KMS-11 (cell line): ENCODE measurements around the gene TMEM221.

ENCODE experiments used
- H2AFZ ChIP-seq: fragments of 200-600 bp; sonication (generic); 2 replicates; pipeline ENCODE4 v1.6.1; 2016; ENCODE audit warnings: antibody characterized with exemption, mixed run types, low read depth
- H3K27ac ChIP-seq: fragments of 200-600 bp; sonication (generic); 2 replicates; pipeline ENCODE4 v1.6.1; 2016; ENCODE audit warnings: mild to moderate bottlenecking, mixed run types
- H3K27me3 ChIP-seq: fragments of 200-600 bp; sonication (generic); 2 replicates; pipeline ENCODE4 v1.6.1; 2017; ENCODE audit warnings: mild to moderate bottlenecking, low read depth, mixed run types, moderate library complexity; ENCODE audit not compliant: insufficient read depth
- H3K36me3 ChIP-seq: fragments of 200-600 bp; sonication (generic); 2 replicates; pipeline ENCODE4 v1.6.1; 2017; ENCODE audit warnings: mild to moderate bottlenecking, mixed run types; ENCODE audit not compliant: insufficient read depth
- H3K4me1 ChIP-seq: fragments of 200-600 bp; sonication (generic); 2 replicates; pipeline ENCODE4 v1.6.1; 2016; ENCODE audit warnings: mild to moderate bottlenecking, low read depth, mixed run types; ENCODE audit not compliant: poor library complexity, severe bottlenecking
- H3K4me2 ChIP-seq: fragments of 200-600 bp; sonication (generic); 2 replicates; pipeline ENCODE4 v1.7.0; 2016; ENCODE audit warnings: mild to moderate bottlenecking, mixed run types
- H3K4me3 ChIP-seq: fragments of 200-600 bp; sonication (generic); IDR thresholded peaks from 2 replicates; pipeline ENCODE4 v1.6.1; 2017; ENCODE audit warnings: low read depth, low read length, mixed read lengths; ENCODE audit not compliant: insufficient read depth
- H3K79me2 ChIP-seq: fragments of 200-600 bp; sonication (generic); 2 replicates; pipeline ENCODE4 v1.6.1; 2016; ENCODE audit warnings: low read depth, mixed run types; ENCODE audit not compliant: insufficient read depth
- H3K9ac ChIP-seq: fragments of 200-600 bp; sonication (generic); 2 replicates; pipeline ENCODE4 v1.6.1; 2016; ENCODE audit warnings: mild to moderate bottlenecking, mixed run types
- H4K20me1 ChIP-seq: fragments of 200-600 bp; sonication (generic); 2 replicates; pipeline ENCODE4 v1.6.1; 2016; ENCODE audit warnings: mild to moderate bottlenecking, mixed run types; ENCODE audit not compliant: insufficient read depth
- CTCF ChIP-seq: fragments of 200-600 bp; sonication (generic); conservative IDR thresholded peaks from 2 replicates; pipeline ENCODE4 v1.6.1; 2017; ENCODE audit warnings: low read depth, mild to moderate bottlenecking, antibody characterized with exemption, low read length, moderate library complexity, mixed read lengths

The TMEM221 gene

GRCh38 chr19:17393914-17394313 is 54.6 kb downstream of the TMEM221 start, which contains the start of gene CCDC194:
Gene CCDC194, minus strand, starts transcription at chr19:17394196. Its CDS starts 38 bp downstream, at chr19:17394158.
- Histone ChIP-seq H3K4me3 (no peak within 1 kb of the TSS), H3K4me1 (peaks cover 24% of the 10 kb centered on the region)

GRCh38 chr19:17393002-17393401 is 55.5 kb downstream of the TMEM221 start:
- no peaks in the 10 kb centered on the region for H3K36me3 ChIP-seq
- no peaks in the 10 kb centered on the region for H3K79me2 ChIP-seq
- no peak overlapping the region for H3K9ac ChIP-seq
- peaks cover 24% of the 10 kb centered on the region for H3K4me1 ChIP-seq
- no peak overlapping the region for H3K27ac ChIP-seq
- H3K27me3 ChIP-seq, result peaks cover 21% of the 10 kb centered on the region; the same call in 1 of the 2 replicates
- no peak for TF ChIP-seq CTCF
- no peak overlapping the region for H2AFZ ChIP-seq
- no peaks in the 10 kb centered on the region for H4K20me1 ChIP-seq
- H3K4me3 ChIP-seq, result no peak overlapping the region
- H3K4me2 ChIP-seq, result peak overlapping the region; percentile 95

More at GRCh38 chr19:17393914-17394313, 54.6 kb downstream of the TMEM221 start, which contains the start of gene CCDC194:
- Histone ChIP-seq H3K79me2 (no peaks in the 10 kb centered on the region), H3K4me2 (peak within 1 kb of the TSS; percentile 95; the same call in 1 of the 2 replicates), H4K20me1 (no peaks in the 10 kb centered on the region), H2AFZ (no peak within 1 kb of the TSS), H3K9ac (no peak within 1 kb of the TSS), H3K36me3 (no peaks in the 10 kb centered on the region), H3K27ac (no peak within 1 kb of the TSS), H3K27me3 (peaks cover 13% of the 10 kb centered on the region; the same call in 1 of the 2 replicates)
- no peak for TF ChIP-seq CTCF

GRCh38 chr19:17391371-17392151 is 56.9 kb downstream of the TMEM221 start:
- Histone ChIP-seq H3K4me3 (no peak overlapping the region), H3K27ac (peak overlapping the region; percentile 51), H3K9ac (no peak overlapping the region; the same call in 1 of the 2 replicates), H3K36me3 (no peaks in the 10 kb centered on the region), H2AFZ (peak overlapping the region; percentile 66), H4K20me1 (no peaks in the 10 kb centered on the region), H3K79me2 (no peaks in the 10 kb centered on the region), H3K4me2 (peak overlapping the region; percentile 95), H3K4me1 (peaks cover 24% of the 10 kb centered on the region), H3K27me3 (peaks cover 26% of the 10 kb centered on the region; the same call in 1 of the 2 replicates)
- TF ChIP-seq CTCF, result no peak

- H3K9ac ChIP-seq, result no peak overlapping the region
These were observed 57.6 kb downstream of the TMEM221 start for GRCh38 chr19:17390665-17391370.

More at GRCh38 chr19:17390665-17391370, 57.6 kb downstream of the TMEM221 start:
- H4K20me1 ChIP-seq, result no peaks in the 10 kb centered on the region
- 0 out of 2 replicates have a peak, but pooled peaks have one; percentile 33 for TF ChIP-seq CTCF
- no peak overlapping the region for H3K4me3 ChIP-seq
- peaks cover 24% of the 10 kb centered on the region for H3K4me1 ChIP-seq
- no peak overlapping the region for H3K27ac ChIP-seq
- H3K36me3 ChIP-seq, result no peaks in the 10 kb centered on the region
- H3K27me3 ChIP-seq, result peaks cover 26% of the 10 kb centered on the region; the same call in 1 of the 2 replicates
- H3K79me2 ChIP-seq, result no peaks in the 10 kb centered on the region
- H3K4me2 ChIP-seq, result peak overlapping the region; percentile 95
- H2AFZ ChIP-seq, result peak overlapping the region; percentile 66; the same call in 1 of the 2 replicates
